HG03460 (cell line): ENCODE measurements around the gene TFAP2A.

Source experiments
- ATAC-seq: cut with Tn5 transposase; IDR thresholded peaks from one replicate; pipeline ENCODE4 v1.9.1; 2021; ENCODE audit not compliant: unreplicated experiment

The TFAP2A gene

GRCh38 chr6:10384091-10384609, 30.7 kb downstream of the TFAP2A start:
- ATAC-seq: no peak

DNA sequence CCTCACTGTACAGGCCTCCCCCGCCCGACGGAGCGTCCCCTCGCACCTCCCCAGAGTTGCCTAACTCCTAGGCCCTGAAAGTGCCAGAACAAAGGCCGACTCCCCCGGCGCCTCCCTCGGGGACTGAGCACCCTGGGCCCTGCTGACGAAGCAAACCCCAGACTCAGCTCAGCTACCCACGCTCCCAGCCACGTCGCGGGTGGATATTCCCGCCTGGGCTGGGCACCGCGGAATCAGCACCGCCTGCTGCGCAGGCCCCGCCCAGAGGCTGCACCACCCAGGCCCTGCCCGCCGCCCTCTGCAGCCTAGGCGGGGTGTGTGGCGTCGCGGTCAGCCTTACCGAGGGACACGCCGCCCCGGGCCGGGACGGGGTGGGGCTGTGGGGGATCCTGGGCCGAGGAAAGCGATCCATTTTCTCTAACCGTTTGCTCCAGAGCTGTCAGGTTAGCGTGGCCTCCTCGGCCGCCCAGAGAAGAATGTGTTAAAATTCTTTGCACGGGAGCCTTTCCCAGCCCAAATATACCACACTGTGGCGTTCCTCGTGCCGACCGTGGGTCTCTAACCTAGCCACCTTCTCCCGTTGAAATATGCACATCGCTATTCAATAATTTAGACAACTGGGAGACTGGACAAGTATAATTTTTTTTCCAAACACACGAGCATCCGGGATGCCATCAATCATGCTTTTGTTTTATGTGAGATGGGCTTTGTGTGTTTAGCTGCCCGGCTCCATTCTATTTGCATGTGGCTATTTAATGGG, 31.4 kb downstream of the TFAP2A start:
- ATAC-seq: no peak

DNA sequence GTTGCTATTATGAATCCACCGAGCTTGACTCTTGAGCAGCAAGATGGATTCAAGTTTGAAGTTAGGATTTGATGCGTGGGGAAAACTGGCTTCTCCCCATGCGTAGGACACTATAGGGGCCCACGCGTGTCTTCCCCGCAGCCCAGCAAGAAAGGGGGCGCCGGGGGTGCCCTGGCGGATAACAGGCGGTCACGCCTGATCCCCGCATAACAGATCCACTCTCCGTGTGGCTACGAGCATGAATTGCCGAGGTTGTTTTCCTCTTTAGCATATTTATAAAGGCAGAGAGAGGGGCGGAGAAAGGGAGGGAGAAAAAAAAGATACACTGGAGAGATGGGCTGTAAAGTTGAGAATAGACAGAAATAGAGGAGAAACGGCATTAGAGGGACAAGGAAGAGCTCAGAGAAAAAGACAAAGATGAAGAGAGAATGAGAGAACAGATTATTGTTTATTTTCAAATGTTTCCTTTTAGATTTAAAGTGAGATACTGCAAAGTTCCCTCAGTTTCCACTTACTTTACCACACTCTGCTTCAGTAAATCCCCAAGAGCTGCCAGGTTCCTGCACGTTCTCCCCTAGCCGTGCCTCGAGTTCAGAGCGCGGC, 32.0 kb downstream of the TFAP2A start:
- no peak for ATAC-seq

- no peak for ATAC-seq
Observed at GRCh38 chr6:10382322-10382721, 32.6 kb downstream of the TFAP2A start.

GRCh38 chr6:10381830-10382208, 33.1 kb downstream of the TFAP2A start:
- no peak for ATAC-seq

DNA sequence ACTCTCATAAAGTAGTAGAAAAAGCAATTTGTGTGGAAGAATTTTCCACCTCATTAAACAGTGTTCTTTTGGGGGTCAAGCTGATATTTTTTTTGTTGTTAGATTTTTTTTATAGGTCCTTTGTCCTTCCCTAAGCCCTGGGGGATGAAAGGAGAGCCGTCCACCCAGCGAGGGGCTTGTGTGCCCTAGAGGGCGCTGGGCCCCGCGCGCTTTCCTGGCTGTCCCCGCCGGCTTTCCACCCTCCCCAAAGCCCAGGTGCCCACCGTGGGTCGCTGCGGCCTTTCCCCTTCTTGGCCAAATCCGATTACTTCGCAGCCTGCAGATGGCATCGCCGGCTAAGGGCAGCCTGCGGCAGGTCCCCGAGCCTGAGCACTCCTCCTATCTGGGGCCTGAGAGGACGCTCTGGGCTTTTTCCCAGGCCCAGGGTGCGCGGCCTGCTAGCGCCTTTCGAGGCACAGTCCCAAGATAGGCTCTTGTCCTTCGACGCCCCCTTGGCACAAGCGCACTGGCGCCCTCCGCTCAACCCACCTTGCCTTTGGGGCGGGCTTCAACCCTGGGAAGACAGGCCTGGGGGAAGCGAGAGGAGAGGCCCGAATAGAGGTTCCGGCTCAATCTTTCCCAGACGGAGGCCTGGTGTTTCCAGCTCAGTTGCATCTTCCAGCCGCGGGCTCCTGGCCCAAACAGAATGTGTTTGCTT, 33.6 kb downstream of the TFAP2A start:
- no peak for ATAC-seq

DNA sequence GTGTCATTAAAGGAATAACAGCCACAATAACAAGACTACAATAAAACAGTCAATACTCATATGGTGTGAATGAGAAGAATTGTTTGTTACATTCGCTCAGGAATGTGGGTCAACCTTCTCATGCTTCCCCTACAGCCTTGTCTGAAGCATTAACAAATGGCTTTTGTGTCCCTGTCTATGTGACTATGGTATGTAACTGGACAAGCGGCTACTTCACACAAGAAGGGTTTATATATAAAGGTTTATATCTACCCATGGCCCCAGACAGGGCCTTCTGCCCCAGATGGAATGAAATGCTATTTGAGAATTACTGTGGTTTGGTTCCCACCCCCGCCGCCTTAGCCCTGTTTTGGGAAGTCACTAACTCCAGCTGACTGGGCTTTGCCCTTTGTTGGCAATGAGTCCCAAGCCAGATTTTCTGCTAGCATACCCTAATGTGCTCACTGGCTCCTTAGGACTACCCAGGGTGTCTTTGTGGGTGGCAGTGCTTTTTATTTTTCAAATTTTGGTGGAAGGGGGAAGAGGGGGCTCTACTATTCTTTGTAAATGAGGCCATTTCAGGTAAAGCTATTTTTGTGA, 39.4 kb downstream of the TFAP2A start:
- ATAC-seq: no peak

GRCh38 chr6:10373642-10374359, 41.1 kb downstream of the TFAP2A start:
- ATAC-seq: no peak

DNA sequence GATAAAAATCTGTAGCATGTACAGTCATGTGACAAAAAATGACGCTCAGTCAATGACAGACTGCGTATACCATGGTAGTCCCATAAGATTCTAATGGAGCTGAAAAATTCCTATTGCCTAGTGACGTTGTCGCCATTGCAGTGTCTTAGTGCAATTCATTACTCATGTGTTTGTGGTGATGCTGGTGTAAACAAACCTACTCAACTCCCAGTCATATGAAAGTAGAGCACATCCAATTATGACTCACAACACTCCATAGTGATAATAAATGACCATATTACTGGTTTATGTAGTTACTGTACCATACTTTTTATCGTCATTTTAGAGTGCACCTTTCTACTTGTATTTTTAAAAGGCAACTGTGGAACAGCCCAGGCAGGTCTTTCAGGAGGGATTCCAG, 45.0 kb downstream of the TFAP2A start:
- ATAC-seq: no peak

- no peak for ATAC-seq
Observed at GRCh38 chr6:10368861-10369260, 46.0 kb downstream of the TFAP2A start.

DNA sequence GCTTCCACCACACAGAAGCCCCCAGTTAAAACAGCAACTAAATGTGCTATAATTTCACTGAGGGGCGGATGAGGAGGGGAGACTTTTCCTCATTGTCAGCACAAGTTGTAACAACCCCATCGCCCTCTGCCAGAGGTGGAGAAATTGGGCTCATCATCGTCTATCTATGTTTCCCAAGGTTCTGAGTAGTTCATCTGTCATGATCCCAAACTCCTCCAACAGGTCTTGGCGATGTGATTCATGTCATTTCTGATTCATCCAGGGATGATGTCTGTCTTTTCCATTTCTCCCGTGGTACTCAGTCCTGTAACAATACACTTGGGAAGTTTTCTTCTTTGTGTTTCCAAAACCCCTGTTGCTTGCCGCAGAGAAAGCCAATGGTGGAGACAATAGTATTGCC, 51.0 kb downstream of the TFAP2A start:
- no peak for ATAC-seq

GRCh38 chr6:10362300-10362699, 52.6 kb downstream of the TFAP2A start:
- ATAC-seq: no peak

DNA sequence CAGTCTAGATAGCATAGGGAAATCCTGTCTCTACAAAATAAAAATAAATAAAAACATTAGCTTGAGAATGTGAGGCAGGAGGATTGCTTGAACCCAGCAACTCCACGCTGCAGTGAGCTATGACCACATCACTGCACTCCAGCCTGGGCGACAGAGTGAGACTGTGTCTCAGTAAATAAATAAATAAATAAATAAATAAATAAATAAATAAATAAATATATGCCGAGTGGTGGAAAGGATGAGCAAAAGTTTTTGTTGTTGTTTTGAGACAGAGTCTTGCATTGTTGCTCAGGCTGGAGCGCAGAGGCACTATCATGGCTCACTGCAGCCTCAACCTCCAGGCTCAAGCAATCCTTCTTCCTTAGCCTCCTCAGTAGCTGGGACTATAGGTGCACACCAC, 53.4 kb downstream of the TFAP2A start:
- ATAC-seq: no peak

DNA sequence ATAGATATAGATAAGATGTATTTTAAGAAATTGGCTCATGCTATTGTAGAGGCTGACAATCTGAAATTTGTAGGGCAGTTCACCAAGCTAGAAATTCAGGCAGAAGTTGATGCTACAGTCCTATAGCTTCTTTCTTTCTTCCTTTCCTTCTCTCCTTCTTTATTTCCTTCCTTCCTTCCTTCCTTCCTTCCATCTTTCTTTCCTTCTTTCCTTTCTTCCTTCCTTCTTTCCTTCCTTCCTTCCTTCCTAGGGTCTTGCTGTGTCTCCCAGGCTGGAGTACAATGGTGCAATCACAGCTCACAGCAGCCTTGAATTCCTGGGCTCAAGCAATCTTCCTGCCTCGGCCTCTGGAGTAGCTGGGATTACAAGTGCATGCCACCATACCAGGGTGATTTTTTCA, 55.3 kb downstream of the TFAP2A start:
- ATAC-seq: no peak

- no peak for ATAC-seq
Observed at GRCh38 chr6:10355115-10355702, 59.7 kb downstream of the TFAP2A start.

GRCh38 chr6:10351791-10352190, 63.1 kb downstream of the TFAP2A start:
- ATAC-seq: no peak

GRCh38 chr6:10350720-10351119, 64.2 kb downstream of the TFAP2A start:
- no peak for ATAC-seq

DNA sequence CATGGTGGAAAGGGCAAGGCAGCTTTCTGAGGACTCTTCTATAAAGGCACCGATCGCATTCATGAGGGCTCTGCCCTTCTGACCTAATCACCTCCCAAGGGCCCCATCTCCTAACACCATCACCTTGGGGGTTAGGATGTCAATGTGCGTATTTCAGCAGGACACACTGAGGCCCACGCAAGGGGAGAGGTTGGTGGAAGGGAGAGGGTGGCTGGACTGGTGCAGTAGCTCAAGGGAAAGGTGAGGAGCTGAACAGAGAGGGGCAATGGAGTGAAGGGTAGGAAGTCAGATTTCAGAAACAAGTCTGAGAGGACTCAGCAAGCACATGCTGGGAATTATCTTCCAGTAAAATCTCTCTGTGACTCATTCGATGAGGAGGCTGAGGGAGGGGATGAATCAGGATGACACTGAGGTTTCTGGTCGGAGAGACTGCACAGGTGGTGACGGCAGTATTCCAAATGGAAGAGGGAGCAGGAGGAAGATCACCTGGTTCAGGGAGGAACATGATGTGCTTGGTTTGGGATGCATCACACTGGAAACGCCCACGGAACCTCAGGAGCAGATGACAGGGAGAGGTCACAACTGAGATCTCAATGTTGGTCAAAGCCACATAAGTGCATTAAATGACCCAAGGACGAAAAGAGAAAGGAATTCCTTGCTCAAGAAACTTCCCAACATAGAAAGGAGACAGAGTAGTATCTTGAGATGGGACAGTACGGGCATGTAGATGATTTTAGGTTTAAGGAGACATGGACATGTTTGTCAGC, 67.1 kb downstream of the TFAP2A start:
- ATAC-seq: no peak
